Osteocyte (in vitro differentiated cells): Measurements from ENCODE around the gene MIOS. TPM values are rescaled to one million over a fixed set of nuclear protein-coding genes. Genes with fewer than 3 reads are reported as not detected.

ENCODE experiments used
- DNase-seq: peaks from one replicate; pipeline ENCODE4 v3.0.0; 2021; ENCODE audit warnings: mixed read lengths; ENCODE audit not compliant: unreplicated experiment; ENCODE audit errors: extremely low spot score
- H3K27ac Mint-ChIP-seq: one replicate; pipeline ENCODE4 v1.8.0; 2021; ENCODE audit warnings: mild to moderate bottlenecking, mixed read lengths; ENCODE audit not compliant: unreplicated experiment
- H3K27me3 Mint-ChIP-seq: one replicate; pipeline ENCODE4 v1.8.0; 2021; ENCODE audit warnings: mixed read lengths; ENCODE audit not compliant: unreplicated experiment
- H3K36me3 Mint-ChIP-seq: one replicate; pipeline ENCODE4 v1.8.0; 2021; ENCODE audit warnings: mixed read lengths; ENCODE audit not compliant: unreplicated experiment
- H3K4me1 Mint-ChIP-seq: one replicate; pipeline ENCODE4 v1.8.0; 2021; ENCODE audit warnings: mixed read lengths; ENCODE audit not compliant: unreplicated experiment
- H3K4me3 Mint-ChIP-seq: one replicate; pipeline ENCODE4 v1.8.0; 2021; ENCODE audit warnings: mild to moderate bottlenecking, moderate library complexity, mixed read lengths; ENCODE audit not compliant: unreplicated experiment
- H3K9me3 Mint-ChIP-seq: one replicate; pipeline ENCODE4 v1.8.0; 2021; ENCODE audit warnings: mixed read lengths; ENCODE audit not compliant: unreplicated experiment
- total RNA-seq: library from RNA; stranded (reverse); gene quantifications from 2 replicates; pipeline ENCODE4 v1.2.1, GENCODE V29; 2021
- TF ChIP-seq, protein P1 (sequence below): fragments of 200-600 bp; sonication (generic); IDR thresholded peaks from 2 replicates; pipeline ENCODE4 v1.5.0; 2021; ENCODE audit warnings: antibody characterized with exemption, mild to moderate bottlenecking, moderate library complexity

The MIOS gene
- total RNA-seq, 1 donor from 2014 or later: 19.1 TPM

DNA sequence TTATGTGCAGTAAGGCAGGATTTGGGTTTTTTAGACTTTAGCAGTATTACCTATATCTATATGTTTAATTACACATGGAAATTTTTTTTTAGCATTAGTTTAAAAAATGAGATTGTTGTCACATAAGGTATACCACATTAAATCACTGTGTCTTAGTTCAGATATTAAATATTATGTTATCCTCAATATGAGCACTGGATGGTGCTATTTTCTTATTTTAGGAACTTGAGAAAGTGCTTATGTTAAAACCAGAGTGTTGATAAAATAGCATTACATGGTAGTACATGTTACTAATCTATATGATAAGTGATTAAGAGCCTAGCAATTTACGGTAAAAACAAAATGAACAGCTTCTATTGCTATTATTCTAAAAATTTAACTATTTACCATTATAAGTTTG, 28.8 kb downstream of the MIOS start:
- DNase-seq: no peak
- H3K27ac Mint-ChIP-seq: no peak overlapping the region

DNA sequence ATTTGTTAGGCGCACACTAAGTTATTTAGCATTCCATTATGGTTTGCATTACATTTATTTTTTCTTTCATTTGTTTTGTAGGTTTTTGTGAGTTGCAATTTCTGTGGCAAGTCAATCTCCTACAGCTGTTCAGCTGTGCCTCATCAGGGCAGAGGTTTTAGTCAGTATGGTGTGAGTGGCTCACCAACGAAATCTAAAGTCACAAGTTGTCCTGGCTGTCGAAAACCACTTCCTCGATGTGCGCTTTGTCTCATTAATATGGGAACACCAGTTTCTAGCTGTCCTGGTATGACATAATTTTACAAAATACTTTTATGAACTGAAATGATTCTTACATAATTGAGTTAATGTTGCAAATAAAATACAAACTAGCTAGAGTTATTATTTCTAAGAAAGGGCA, 29.5 kb downstream of the MIOS start:
- DNase-seq: no peak
- Mint-ChIP-seq H3K4me3 (no peak overlapping the region), H3K27me3 (no peaks in the 10 kb centered on the region), H3K4me1 (no peaks in the 10 kb centered on the region), H3K27ac (no peak overlapping the region), H3K9me3 (no peaks in the 10 kb centered on the region), H3K36me3 (peaks cover 28% of the 10 kb centered on the region)
- TF ChIP-seq, protein P1, sequence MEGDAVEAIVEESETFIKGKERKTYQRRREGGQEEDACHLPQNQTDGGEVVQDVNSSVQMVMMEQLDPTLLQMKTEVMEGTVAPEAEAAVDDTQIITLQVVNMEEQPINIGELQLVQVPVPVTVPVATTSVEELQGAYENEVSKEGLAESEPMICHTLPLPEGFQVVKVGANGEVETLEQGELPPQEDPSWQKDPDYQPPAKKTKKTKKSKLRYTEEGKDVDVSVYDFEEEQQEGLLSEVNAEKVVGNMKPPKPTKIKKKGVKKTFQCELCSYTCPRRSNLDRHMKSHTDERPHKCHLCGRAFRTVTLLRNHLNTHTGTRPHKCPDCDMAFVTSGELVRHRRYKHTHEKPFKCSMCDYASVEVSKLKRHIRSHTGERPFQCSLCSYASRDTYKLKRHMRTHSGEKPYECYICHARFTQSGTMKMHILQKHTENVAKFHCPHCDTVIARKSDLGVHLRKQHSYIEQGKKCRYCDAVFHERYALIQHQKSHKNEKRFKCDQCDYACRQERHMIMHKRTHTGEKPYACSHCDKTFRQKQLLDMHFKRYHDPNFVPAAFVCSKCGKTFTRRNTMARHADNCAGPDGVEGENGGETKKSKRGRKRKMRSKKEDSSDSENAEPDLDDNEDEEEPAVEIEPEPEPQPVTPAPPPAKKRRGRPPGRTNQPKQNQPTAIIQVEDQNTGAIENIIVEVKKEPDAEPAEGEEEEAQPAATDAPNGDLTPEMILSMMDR: no peak

More for the DNA sequence above, 28.8 kb downstream of the MIOS start:
- Mint-ChIP-seq H3K4me1 (no peaks in the 10 kb centered on the region), H3K4me3 (no peak overlapping the region), H3K9me3 (no peaks in the 10 kb centered on the region), H3K27me3 (no peaks in the 10 kb centered on the region), H3K36me3 (peaks cover 29% of the 10 kb centered on the region)
- TF ChIP-seq, protein P1: peak; percentile 53

DNA sequence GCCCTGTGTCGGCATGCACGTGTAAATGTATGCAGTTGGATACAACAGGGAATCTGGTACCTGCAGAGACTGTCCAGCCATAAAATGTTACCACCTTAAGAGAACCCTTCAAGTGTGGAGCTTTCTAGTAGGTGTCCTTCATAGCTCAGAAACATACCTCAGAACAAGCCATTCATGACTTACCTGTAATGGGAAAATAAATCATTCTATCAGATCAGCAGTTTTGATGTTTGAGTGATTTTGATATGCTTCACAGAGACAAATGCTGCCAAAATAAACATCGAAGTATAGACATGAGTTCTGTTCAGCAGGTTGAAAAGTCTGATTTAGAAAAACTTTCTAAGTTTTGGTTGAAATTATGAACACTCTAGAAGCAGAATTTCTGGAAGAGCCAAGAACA, 40.3 kb downstream of the MIOS start:
- Mint-ChIP-seq H3K27ac (no peak overlapping the region), H3K9me3 (no peaks in the 10 kb centered on the region)

DNA sequence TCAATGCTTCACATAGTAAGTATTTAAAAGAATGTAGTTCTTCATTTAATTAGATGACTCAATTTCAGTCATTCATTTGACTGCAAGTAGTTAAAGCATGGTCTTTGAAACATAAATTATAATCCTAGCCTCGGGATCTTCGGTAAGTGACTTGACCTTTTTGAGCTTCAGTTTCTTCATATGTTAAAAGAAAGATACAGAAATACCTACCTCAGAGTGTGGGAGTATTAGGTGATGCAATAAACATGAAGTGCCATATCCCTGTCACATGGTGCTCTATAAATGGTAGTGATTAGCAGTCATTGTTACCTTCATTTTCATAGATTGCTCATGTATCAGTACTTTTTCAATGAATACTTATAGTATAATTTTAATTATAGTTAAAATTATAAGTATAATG, 42.6 kb downstream of the MIOS start:
- Mint-ChIP-seq H3K9me3 (no peaks in the 10 kb centered on the region), H3K36me3 (peaks cover 6% of the 10 kb centered on the region), H3K27ac (no peak overlapping the region), H3K27me3 (no peaks in the 10 kb centered on the region), H3K4me3 (no peak overlapping the region), H3K4me1 (no peaks in the 10 kb centered on the region)
- TF ChIP-seq, protein P1: no peak
- no peak for DNase-seq

More for the DNA sequence above, 40.3 kb downstream of the MIOS start:
- Mint-ChIP-seq H3K4me1 (no peaks in the 10 kb centered on the region), H3K27me3 (no peaks in the 10 kb centered on the region), H3K4me3 (no peak overlapping the region), H3K36me3 (peaks cover 6% of the 10 kb centered on the region)
- TF ChIP-seq, protein P1: no peak
- no peak for DNase-seq

DNA sequence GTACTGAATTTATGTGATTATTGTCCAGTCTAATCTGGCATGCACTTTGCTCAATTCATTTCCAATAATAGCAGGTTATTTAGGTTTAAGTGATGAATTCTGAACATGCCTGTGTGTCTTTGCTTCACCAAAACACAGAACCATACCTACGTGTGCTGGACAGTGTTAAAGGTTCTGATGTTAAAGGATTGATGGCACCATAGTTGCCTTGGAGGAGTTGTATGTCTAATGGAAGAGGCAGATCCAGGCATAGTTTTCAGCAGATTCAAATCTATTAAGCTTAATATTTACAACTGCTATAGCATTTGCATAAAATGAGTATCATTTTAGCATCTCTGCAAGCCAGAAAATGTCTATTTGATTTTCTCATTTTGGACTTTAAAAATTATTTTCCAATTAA, 45.8 kb downstream of the MIOS start:
- DNase-seq: no peak
- TF ChIP-seq, protein P1: no peak
- no peaks in the 10 kb centered on the region for H3K4me1 Mint-ChIP-seq
- no peaks in the 10 kb centered on the region for H3K27me3 Mint-ChIP-seq
- peaks cover 5% of the 10 kb centered on the region for H3K36me3 Mint-ChIP-seq
- H3K9me3 Mint-ChIP-seq: no peaks in the 10 kb centered on the region
- no peak overlapping the region for H3K27ac Mint-ChIP-seq
- no peak overlapping the region for H3K4me3 Mint-ChIP-seq
